COR-L47 (cell line): Measurements from ENCODE around the gene ANO7.

Experiments
- DNase-seq: peaks from one replicate; lab custom pipeline; 2025; lab: John Stamatoyannopoulos, UW

Gene ANO7

DNA sequence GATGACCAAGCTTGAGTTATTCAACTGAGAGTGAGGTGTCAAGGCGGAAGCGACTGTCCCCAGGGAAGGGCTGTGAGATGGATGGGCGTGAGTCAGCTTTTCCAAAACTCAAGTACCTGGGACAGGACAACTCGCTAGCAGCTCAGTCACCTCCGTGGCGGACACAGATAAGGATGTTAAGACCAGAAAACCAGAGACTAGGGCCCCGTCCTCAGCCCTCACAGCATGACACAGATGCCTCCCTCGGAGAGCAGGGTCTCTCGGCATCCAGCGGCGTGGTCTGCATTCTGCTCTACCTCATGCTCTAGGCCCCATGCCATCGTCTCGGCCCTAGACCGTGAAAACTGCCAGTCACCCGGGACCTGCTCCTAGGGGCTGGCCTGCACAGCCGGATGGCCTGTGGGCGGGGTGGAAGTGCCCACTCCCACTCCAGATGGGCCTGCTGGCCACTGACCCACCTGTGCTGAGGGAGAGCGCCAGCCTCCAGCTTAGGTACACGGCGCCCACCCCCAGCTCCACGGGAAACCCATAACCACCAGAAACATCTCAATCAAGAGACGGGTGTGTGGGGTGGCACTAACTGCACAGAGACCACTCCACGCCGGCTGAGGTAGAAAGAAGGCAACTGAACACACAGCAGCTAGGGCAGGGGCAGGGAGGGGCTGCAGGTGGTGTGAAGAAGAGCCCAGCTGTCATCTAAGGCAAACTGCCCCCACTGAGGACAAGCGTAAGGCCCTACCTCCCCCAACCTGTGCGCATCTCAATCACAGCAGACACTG is 39.8 kb downstream of the ANO7 start:
- DNase-seq: no peak

DNA sequence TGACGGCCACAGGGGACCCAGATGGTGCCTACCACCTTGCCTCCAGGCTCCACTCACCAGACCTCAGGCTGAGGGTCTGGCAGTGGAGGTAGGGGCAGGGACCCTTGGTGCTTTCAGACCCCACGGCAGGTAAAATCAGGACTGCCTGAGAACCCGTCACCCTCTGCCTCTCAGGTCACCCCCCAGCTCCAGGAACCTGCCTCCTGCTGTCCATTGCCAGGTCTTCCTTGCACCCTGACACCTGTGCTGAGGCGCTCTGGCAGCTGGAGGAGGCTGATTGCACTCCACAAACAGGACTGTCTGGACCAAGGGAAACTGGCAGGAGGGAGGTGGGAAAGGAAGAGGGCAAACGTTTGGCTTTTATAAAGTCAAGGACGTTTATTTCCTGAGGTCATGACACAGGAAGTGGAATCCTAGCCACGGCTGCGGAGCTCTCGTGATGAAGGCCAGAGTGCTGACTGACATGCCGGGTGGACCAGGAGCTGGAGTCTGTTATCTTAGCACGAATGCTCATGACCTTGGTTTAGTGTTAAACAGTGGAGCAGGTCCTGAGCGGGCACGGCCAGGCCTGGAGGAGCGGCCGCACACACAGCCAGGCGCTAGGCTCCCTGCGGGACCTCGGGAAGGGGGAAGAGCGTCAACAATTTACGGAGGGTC is 40.5 kb downstream of the ANO7 start:
- DNase-seq: no peak

DNA sequence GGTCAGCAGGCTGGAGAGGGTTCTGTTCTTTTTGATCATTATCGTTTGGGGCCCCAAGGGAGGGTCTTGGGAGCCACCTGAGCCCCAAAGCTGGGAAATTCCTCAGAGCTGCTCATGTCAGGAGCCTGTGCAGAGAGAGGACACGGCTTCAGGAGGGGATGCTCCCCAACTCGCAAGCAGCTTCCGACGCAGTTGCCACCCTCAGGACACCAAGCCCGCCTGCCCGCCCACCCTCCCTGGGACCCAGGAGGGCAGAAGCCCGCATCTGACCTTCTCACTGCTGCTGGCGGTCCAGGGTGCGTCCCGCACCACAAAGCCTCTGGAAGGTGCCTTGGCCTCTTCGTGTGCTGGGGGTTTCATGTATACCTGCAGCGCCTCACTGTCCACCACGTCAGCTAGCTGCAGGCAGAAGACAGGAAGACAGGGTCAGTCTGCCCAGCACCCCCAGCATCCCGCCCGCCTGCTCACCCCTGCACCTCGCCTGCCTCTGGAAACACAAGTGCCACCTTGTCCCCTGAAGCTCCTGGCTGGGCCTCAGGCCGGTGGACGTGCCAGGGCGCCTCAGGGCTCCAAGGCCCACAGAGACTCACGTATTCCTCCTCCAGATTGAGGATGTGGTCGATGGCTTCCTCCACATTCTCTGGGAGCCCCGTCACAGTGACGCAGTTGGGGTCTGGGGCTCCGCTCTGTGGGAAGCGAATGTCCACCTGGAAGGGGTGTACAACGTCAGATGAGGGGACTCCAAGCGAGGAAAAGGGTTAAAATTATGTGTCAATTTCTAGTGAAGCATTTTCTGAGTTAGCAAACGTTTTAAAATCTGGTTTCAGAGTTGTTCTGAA is 41.3 kb downstream of the ANO7 start:
- DNase-seq: no peak

DNA sequence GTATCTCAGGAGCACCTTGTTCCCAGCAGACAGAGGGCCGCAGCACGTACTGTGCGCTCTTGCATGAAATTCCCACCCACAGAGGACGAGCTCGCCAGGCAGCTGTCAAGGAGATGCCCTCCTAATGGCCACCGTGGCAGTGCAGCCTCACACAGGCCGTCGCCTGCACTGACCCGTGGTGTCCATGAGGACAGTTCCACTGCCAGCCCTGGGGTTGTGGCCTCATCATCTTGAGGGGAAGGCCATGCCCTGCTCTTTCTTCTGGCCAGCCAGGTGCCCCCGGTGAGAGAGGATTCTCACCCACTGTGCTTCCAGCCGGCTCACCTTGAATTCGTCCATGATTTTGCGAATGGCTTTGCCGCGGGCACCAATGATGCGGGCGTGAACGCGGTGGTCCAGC is 42.0 kb downstream of the ANO7 start:
- no peak for DNase-seq

DNA sequence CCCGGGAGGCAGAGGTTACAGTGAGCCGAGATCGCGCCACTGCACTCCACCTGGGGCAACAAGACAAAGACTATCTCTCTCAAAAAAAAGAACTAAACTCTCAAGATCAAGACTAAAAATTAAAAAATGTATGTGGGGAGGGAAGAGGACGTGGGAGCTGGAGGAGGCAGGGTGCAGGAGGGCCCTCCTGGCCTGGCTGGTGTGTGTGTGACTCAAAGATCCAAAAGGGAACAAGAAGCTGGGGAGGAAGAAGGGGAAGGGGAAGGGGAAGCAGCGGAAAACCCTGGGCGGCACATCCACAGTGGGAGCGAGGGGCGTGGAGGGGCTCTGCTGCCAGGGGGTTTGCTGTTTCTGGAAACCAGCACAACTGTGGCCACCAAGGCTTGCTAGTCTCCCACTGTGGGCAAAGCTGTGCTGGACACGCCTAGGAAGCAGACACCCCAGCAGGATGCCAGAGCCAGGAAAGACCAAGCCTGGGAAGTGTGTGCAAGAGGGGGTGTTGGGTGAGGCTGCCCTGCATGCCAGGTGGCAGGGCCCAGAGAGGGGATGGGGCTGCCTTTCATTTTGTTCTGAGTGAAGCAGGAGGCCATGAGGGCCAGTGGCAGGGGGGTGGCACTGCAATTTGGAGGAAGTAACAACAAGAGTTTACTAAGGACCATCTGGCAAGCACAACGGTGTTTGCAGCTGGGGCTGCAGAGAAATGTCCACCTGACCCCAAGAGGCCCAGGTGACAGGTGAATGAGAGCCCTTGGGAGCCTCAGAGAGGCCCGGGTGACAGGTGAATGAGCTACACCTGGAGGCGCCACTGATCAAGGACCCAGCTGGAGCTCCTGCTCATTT is 44.5 kb downstream of the ANO7 start:
- no peak for DNase-seq

DNA sequence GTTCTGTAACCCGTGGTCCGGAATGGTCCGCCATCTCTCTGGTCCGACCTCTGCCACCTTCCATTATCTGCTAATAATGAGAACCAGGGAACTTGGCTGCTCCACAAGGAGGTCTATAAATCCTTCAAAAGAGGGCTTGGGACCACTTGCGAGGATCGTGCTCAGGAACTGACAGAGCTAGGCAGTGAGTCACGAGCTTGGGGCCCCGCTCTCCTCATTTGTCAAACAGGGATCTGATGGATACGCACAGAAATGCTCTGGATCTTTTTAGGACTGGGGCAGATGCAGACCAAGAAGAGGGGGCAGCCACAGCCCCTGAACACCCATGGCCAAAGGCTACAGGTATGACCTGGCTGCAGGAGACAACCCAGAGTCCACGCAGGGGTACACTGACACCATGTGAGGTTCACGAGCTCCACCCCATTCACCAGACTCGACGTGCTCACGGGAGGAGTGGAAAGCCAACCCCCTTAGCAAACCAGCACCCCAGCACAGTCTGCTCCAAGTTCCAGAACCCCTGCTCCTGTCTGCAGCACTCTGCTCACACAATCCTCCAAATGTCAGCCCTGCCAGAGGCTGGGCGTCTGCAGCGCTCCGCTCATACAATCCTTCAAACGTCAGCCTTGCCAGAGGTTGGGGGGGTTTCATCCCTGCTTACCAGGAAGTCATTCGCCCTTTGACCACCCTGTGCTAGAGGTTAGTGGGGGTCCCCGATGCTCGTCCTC is 45.8 kb downstream of the ANO7 start:
- no peak for DNase-seq

DNA sequence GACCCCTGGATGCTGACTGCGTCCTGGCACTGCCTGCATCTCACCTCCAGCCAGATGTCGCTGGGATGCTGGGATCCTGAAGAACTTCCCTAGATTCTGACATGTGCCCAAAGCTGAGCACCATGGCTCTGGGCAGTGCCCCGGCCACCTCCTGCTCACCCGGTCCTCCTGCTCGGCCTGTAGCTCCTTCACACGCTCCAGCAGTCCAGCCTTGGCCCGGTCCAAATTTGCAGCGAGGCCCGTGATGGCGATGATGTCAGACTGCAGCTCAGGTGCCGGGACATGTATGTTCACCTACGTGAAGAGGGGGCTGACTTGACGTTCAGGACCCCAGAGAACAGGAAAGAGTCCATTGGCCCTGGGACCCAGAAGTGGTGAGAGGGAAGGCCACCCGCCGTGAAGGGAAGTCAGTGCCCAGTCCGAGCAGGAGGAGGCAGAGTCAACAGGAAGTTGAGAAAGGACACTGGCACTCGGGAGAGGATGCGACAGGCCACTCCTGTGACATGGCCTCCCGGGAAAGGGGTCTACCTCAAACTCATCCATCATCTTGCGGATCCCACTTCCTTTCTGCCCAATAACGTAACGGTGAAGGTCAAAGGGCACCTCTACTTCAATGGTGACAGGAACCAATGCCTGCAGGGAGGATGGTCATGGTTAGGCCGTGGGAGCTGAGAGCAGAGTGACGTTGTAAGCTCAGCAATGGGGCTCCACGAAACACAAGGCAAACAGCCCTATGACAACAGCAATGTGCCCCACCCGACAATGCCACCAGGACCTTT is 46.7 kb downstream of the ANO7 start:
- DNase-seq: no peak

DNA sequence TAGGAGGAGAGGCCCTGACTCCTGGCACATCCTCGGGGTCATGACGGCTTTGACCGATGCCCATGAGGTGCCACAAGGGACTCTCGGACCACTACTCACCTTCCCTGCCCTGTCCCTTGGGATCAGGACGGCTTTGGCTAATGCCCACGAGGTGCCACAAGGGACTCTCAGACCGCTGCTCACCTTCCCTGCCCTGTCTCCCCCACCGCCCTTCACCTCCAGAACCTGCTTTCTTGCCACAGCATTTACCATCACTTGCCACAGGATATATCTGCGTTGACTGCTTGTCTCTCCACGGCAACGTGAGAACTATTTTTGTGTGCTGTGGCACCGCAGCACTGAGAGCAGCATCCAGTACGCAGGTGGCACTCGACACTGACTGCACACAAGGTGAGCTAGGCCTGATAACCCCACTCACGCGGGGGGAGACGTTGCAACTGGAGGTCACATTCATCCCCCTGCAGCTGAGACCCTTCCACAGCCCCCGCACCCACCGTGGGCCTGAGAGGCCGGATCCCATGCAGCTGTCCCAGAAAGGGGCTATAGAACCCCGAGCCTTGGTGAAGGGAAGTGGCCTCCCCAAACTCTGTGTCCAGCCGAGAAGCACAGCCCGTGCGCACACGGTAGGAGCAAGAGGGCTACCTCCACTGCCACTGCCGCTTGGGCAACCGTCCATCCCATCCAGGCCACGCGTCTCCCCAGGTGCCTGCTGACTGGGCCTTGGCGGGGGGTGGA is 47.5 kb downstream of the ANO7 start:
- no peak for DNase-seq

DNA sequence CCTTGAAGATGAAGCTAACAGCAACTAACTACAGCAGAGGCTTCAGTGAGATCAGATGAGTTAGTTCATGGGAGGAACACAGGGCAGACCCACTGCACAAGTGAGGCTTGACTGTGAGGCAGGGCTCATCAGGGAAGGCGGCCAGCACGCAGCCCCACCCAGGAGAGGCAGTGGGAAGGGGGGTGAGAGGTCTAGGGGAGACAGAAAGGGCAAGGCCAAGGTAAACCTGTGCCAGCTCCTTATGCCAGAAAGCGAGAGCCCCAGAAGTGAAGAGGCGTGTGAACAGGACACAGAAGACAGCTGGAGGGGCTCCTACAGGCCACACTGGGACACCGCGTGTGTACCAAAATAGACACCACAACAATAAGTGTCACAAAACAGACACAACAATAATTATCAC is 48.6 kb downstream of the ANO7 start:
- no peak for DNase-seq

DNA sequence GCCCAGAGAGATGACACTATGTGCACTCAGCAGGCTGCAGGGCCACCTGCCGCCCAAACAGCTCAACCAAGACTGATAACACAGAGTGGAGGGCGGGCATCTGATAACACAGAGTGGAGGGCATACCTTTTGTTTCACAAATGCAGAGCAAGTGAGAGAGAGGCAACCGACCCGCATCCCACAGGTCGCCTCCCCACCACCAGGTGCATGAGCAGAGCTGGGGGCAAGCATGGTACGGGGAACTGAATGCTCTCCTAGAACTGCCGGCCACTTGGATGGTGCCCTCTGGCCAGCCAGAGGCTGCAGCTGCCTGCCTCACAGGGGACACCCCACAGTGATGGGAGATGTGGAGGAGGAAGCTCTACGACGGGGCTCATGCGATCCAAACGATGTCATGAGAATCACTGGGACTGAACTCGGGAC is 49.5 kb downstream of the ANO7 start:
- no peak for DNase-seq

DNA sequence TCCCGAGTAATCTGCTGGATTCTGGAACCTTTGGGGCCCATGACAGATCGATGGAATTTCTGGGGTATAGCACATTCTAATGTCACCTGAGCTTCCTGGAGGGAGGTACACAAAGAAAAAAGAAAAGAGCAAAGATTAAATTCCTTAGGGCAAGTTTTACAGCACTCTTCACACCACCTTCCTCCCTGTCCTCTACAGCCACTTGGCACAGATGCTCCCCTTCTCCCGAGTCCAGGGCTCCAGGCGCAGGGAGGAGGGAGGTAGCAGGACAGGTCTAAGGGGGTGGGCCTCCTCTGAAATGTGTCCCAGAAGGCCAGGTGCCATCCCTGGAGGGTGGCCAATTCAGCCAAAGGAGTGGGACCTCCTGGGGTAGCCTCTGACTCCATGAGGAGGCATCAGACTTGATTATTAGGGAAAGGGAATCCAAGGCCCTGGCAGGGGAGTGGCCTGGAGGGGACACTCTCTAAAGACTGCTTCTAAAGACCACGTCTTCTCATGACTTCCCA is 50.3 kb downstream of the ANO7 start:
- no peak for DNase-seq

DNA sequence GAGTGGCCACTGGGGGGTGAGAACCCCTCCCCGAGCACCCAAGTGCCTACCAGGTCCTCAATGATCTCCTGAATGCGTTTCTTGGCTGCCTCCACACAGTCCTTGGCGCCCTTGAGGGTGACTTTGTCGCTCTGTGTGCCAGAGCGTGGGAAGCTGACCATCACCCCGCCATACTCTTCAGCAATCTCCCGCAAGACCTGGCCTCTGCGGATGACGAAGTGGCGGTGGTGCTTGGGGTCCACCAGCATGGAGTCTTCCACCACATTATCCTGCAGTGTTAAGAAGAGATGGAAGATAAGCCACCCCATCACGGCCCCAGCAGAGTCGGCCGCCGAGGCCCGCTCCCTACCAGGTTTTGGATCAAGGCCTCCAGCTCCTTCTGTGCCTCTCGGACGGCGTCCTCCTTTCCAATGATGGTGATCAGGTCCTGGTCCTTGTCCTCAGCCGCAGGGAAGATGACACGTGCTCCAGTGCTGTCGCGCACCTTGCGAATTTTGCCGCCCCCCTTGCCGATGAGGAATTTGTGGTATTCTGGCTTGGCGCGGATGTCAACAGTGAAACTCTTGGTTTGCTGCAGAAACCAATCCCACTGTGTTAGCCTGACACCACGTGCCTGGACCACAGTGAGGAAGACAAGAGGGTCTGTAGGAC is 51.2 kb downstream of the ANO7 start:
- no peak for DNase-seq

DNA sequence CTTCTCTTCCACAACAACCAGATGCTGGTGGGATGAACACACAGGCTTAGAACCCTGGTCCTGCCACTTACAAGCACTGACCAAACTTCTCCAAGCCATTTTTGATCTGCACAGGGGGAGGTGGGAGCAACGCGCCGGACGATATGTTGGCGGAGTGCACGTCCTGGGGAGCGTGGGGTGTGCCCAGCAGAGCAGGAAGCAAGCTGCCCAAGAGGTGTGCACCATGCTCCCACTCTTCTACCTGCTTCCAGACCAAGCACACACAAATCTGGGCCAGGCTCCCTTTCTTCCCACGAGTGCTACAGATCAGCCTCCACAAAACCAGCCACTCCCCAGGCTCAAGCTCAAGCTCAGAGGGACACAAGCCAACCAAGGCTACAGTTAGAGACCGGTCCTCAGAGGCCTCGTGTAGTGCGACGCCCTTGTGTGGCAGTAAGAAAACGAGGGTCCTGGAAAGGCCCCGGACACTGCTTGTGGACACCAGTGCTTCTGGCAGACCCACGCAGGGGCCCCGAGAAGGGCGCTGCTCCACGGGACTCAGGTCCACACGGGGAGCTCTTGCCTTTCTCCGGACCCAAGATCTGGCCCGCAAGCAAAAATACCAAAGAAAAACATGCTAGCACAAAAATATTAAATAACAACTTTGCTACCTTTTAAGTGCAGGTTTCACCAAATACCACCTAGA is 52.0 kb downstream of the ANO7 start:
- no peak for DNase-seq

DNA sequence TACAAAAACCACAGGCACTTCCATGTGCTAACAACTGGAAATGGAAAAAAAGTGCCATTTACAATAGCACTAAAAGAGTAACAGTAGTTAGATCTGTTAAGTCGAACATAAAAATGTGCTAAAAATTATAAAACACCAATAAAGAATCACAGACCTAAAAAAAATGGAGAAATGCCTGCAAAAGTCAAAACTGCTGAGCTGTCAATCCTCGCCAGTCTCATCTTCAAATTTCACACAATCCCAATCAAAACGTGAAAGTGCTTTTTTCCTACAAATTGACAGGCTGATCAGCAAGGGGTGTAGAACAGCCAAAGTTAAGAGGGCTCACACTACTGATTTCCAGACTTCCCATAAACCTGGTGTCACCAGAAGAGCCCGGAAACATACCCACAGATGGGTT is 53.2 kb downstream of the ANO7 start:
- no peak for DNase-seq

DNA sequence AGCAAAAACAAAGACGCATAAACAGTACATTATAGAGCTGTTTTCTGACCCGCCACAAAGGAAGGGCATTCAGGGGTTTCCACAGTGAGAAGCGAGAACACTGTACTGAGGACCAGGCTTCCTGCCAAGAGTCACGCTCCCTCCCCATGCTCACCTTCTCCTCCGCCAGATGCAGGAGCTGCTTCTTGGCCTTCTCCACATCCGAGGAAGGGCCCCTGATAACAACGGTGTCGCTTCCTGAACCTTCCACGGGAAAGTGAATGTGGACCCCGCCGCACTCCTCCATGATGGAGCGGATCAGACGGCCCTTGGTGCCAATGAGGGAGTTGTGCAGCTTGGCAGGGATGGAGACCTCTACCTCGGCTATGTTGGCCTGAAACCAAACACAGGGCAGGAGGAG is 53.8 kb downstream of the ANO7 start:
- DNase-seq: no peak

DNA sequence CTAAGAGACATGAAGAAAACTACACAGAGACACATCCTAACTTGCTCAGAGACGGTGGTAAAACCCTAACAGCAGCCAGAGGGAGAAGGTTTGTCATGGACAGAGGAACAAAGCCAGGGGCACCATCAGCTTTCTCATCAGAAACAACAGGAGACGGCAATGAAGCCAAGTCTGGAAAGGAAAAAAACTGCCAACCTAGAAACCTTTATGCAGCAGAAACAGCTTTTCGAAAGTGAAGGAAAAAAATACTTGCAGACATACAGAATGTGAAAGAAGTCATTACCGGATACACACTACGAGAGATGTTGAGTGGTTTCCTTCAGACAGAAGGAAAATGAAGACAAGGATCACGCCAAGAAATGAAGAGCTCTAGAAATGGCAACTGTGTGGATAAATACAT is 55.9 kb downstream of the ANO7 start:
- no peak for DNase-seq

DNA sequence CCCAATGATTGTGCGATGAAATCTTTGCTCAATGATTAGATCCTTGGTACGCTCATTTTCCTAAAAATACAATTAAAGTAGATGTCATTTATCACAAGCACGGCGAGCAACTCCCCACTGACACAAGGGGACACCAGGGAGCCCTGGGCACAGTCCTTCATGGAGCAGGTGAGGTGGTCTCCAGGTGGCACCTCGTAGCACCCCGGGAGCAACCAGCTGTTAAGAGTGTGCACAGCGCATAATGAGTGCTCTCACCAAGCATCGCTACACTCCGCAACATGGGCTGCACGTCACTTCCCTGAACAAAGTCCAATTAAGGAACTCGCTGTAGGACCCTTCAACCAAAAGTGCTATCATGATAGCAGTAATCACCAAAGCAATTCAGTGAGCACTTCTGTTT is 59.8 kb downstream of the ANO7 start:
- no peak for DNase-seq

DNA sequence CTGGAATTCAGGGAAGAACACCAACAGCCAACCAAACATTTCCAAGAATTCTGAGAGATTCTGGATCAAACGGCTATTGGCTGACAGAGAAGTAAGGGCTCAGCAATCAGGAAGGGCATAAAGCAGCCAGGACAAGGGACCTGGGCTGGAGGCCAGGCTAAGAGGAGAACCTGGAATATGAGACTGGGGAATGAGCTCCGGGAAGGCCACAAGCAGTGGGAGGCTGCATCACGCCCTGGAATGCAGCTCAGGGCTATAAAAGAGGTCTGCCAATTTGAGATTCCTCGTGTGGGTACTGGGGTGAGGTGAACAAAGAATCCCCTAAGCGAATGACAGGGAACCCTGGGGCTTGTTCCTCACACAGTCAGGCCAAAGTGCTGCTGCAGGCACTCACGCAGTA is 60.4 kb downstream of the ANO7 start:
- DNase-seq: no peak

DNA sequence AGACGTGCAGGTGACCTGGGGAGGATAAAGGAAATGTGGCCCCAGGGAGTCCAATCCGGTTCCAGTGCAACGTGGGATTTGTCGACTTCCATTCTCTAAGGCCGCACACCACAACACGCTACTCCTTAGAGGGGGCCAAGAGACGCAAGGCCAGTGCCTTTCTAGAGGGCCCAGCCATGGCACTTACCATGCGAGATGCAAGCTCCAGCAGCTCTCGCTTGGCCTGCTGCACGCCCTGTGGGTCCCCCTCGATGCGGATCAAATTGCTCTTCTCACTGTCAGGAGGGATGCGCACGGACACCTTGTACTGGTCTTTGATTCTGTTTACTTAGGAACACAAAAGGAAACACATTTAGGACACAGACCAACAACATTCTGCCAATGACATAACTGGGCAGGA is 61.2 kb downstream of the ANO7 start:
- no peak for DNase-seq
